HG03457 (cell line): ENCODE results near the gene DNAJC7.
"Not testable (repeated sequence)": the region's sequence is repeated elsewhere in the genome, so short reads cannot be mapped to it uniquely, and the experiment has no call there.

Experiments used
- ATAC-seq: cut with Tn5 transposase; IDR thresholded peaks from one replicate; pipeline ENCODE4 v1.9.1; 2021; ENCODE audit warnings: moderate number of reproducible peaks; ENCODE audit not compliant: unreplicated experiment

Gene DNAJC7

DNA sequence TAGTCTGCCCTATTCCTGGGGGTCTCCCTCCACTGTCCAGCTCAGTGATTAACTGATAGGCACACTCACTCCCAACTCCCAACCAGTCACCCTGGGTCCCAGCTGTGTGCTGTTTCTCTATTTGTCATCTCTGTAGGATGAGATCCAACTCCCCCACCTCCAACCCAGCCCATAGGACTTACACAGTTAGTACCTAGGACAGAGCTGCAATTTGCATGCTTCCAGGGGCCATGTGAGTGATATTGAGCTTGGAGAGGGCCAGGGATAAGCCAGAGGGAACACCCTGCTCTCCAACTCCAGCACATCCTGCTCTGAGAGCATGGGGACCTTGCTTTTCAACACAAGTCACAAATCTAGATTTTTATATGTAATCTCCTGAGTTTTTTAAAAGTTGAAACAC lies 24.4 kb upstream of the DNAJC7 start:
- no peak for ATAC-seq

DNA sequence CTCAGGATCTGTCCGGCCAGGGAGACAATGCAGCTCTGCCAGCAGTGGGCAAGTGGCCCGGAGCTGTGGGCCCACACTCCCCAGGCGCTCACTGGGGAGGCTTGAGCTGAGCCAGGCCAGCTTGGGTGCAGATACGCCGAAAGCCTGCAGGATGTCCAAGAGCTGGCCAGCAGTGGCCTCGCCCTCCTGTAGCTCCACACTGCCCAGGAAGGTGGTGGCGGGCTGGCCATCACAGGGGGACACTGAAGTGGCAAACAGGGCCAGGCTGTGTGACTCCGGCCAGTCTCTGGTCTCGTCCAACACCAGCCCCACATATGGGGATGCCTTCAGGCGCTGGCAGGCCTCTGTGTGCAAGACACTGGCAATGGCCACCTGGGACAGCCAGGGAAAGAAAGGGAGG lies 23.6 kb upstream of the DNAJC7 start:
- no peak for ATAC-seq

DNA sequence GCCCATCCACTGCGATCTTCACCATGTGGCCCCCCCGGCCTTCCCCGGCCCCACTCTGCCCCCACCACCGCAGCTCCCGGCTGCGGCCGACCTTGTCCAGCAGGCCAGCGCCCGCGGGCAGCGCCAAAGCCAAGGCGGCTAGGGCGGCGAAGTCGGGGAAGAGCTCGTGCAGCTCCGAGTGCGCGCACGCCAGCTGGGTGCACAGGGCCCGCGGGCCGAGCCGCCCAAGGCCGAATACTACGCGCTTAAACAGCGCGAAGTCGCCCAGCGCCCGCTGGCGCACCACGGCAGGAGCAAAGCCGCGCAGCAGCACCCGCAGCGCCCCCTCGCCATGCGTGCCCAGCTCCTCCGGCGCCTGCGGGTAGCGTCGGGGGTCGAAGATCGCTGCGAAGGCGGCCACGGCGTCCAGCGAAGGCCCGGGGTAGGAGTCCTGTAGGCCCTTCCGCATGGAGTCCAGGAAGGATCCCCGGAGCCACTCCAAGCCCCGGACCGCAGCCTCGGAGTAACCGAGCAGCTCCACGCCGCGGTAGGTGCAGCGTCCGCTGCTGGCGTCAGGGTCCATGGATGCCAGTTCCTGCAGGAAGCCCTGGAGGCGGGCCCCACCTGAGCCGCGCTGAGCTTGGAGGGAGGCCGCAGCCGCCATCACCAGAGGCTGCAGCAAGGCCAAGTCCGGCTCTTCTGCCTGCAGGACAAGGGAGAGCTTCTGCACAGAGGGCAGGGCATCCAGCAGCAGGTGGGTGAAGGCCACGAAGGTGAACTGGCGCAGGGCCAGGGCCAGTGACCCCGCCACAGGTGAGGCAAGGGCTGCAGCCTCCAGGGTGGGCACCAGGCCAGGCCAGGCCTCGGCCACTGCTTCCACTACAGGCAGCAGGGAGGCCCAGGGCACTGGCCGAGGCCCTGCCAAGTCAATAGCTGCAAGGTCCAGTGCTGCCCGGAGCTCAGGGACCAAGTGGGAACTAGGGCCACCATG lies 22.8 kb upstream of the DNAJC7 start:
- no peak for ATAC-seq

DNA sequence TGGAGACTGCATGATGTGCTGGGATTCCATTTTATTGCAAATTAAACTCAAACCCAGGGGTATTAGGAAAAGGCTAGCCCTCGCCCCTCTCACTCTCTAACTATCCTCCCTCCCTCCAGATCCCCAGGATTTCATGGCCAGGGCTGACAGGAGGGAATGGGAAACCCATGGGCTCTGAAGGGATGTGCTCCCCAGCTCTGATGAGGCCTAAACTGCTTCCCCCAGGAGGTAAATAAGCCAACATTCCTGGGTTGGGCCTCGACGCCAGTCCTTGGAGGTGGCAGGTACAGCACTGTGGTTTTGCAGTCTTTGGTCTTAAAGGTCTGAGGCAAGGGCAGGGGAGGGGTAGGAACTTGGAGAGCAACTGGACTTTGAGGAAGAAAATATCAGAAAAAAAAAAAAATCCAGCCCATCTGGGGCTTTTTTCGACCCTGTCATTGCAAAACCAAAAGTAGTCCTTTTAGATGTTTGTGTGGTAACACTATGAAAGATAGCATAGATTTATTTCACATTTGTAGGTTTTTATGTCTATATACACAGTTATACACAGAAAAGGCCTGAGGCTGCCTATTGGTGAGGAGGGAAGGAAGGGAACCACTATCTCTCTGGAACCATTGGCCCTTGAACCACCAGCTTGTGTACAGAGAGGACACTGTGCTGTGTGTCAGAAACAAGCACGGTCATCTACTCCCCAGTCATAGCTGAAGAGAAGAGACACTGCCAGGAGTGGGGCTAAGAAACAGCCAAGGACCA lies 21.2 kb upstream of the DNAJC7 start:
- ATAC-seq = no peak

DNA sequence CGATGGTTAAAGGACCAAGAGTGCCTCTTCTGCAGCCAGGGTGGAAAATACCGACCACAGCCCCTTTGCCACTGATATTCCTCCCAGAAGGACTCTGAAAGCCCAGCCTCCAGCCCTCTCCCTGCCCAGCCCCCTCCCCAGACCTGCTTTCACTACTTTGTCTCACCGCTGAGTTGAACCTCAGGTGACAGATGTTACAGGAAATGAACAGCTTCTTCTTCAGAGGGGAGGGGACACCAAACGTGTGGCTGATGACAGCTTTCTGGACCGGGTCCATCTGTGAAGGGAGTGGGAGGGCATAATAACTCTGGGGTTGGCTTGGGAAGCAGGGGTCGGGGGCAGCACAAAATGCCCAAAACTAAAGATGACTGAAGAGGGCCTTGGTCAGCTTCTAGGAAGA lies 16.8 kb upstream of the DNAJC7 start:
- no peak for ATAC-seq

DNA sequence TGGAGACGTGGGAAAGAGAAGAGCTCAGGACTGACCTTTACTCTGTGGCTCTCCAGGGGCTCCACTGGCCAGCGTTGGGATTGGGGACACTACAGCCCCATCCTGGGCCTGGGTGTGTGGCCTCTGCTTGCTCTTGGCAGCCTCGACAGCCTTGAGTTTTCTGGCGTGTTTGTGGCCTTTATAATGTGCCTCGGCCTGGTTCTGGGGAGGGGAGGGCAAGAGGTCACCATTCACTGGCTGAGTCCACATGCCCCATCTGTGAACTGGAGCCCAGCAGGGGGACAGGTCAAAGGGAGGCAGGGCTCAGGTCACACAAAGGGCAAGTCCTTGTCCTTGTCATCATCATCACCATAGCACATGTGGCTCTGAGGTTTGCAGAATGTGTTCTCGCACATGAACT lies 14.3 kb upstream of the DNAJC7 start:
- no peak for ATAC-seq

DNA sequence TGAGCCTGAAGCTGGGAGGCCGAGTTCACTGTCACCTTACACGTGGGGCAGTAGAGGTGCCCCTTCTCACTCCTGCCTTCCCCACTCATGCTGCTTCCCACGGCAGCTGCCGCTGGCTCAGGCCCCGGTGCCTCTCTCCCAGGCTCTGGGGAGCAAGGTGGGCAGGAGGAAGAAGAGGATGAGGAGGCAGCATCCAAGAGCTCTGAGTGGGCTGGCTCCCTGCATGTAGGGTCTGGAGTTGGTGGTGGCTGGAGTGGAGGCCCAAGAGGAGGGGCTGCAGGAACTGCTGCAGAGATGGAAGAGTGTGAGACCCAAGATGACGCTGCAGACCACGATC lies 11.5 kb upstream of the DNAJC7 start:
- no peak for ATAC-seq

DNA sequence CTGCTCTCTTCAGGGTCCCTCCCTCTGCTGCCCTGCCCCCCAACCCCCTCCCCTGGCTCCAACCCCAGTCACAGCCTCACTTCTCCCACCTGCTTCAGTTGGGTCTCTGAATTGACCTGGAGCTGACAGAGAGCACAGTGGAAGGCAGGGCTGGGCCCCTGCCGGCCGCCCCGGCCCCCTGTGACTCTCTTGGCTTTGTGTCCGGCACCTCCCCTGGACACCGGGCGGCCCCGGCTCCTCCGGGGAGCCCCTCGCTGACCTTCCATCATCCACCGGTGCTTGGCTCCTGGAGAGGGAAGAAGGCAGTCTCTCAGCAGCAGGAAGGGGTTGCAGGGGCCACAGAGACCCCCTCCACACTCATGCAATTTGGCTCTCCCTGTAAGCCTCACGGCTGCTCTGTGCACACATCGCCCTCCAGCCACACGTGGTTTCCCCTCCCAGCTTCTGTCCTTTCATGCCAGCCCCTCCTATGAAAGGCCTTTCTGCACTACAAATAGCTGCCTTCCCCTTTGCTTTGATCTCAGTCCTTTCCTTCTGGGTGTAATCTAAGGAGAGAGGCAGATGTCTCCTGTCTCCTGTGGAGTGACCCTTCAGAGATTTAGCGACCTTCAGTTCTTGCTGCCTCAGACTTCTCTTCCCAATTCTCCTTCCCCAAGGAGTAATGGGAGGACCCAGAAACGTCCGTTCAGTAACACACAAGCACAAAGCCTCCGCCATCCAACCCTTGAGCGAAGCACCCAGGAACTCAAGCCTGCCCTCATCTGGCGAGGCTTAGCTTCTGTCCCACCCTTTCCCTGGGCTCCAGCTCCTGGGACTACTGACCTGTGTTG lies 10.9 kb upstream of the DNAJC7 start:
- ATAC-seq = no peak

DNA sequence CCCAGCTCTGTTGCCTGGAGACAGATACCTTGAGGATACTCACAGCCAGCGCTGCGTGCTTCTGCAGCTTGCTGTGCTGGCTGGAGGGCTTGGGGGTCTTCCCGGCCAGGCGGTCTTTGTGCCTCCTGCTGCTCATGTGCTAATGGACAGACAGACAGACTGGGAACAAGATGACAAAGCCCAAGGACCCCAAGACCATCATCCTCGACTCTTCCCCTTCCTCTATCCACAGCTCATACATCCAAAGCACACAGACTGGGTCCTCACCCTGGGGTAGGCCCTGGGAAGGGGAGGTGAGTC lies 10.3 kb upstream of the DNAJC7 start:
- no peak for ATAC-seq

DNA sequence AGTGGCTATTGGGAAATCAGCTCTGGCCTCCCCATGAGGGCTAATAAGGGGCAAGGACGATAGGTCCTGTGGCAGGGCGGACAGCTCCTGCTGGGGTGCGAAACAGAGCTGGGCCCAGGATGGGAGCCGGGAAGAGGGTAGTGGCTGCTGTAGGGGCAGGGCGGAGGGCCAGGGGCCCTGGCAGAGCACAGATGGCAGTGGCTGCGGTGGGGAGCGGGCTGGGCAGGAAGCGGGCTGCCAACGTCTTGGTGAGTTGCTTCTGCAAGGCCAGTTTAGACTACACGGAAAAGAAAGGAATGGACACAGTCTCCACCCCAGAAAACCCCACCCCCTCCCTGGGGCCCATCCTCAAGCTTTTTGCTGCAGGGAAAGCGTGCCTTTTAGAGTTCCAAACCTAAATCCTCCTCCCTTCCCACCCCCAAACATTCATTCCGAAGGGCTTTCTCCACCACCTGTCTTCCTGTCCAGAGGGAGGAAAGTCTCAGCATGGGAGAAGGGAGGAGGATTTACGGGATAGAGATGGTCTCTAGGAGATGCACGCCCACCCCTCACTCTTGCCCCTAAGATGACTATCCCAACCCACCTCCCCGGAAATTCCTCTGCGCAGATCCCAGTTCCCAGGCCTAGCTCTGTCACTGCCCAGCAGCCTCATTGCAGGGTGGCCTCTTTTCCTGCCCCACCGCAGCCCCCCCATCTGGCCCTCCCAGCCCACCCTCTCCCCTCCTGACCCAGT lies 9.8 kb upstream of the DNAJC7 start:
- ATAC-seq = no peak

DNA sequence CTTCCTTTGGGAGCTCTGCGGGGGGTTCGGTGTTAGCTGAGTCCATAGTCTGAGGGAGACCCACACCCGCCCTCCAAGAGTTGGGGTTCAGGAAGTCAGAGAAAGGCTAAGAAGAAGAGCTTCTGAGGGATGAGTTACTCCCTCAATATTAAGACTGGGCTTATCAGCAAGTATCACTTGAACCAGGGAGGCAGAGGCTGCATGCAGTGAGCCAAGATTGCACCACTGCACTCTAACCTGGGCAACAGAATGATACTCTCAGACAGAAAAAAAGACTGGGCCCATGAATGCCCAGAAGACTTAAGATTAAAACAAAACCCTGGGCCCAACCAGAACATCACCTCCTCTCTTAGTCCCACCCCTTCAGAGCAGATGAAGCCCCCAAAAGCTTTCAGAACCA lies 8.7 kb upstream of the DNAJC7 start:
- no peak for ATAC-seq

DNA sequence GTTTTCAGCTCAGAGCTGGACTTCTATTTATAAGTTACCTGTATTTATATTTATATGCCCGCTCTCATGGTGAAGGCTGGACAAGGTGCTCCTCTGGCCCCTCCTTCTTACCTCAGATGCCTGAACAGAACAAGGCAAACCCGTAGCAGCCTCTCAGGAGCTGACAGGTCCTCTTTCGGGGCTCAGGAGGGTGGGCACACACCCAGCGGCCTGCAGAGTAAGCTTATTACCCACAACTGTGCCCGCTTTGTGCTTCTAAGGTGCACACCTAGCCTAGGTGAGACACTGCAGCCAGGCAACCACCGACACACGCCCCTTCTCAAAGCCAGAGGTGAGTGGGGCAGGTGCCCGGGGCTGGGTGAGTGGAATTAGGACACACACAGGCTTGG lies 7.9 kb upstream of the DNAJC7 start:
- ATAC-seq = no peak

DNA sequence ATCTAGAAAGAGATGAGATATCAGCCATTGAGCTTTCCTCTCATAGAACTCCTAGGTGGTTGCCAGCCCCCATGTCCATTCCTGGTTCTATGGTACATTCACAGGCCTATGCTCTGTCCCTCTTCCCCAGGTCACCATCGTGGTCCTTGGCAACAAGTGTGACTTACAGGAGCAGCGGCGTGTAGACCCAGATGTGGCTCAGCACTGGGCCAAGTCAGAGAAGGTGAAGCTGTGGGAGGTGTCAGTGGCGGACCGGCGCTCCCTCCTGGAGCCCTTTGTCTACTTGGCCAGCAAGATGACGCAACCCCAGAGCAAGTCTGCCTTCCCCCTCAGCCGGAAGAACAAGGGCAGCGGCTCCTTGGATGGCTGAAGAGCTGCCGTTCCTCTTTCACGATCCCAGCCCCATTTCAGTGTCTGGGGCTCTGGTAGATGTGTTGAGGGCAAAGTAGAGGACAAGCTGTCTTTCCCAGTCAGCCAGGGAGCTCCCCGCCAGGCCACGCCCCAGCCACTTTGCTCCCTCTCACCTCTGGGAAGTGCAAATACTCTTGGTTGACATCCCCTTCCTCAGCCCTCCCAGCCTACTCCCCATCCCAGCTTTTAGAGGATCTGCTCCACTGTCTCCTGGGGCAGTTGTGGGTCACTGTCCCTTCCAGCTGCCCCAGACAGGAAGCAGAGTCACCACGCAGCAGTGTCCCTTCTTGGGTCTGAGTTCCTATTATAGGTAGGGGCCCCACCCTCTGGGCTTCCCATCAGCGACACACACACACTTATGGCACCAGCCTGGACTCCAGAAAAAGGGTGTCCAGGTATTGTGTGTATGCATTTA lies 6.5 kb upstream of the DNAJC7 start:
- no peak for ATAC-seq

DNA sequence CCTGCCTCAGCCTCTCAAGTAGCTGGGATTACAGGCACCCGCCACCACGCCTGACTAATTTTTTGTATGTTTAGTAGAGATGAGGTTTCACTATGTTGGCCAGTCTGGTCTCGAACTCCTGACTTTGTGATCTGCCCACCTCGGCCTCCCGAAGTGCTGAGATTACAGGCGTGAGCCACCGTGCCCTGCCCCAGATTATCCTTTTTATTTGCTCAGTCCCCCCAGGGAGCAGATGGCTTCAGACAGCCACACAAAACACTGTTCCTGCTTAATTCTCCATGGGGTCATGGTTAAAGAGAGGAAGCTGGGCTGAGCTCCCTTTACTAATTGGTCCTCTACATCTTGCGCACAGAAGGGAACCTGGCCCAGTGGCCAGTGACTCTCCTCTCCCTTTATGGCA lies 3.6 kb upstream of the DNAJC7 start:
- ATAC-seq = not testable (repeated sequence)

DNA sequence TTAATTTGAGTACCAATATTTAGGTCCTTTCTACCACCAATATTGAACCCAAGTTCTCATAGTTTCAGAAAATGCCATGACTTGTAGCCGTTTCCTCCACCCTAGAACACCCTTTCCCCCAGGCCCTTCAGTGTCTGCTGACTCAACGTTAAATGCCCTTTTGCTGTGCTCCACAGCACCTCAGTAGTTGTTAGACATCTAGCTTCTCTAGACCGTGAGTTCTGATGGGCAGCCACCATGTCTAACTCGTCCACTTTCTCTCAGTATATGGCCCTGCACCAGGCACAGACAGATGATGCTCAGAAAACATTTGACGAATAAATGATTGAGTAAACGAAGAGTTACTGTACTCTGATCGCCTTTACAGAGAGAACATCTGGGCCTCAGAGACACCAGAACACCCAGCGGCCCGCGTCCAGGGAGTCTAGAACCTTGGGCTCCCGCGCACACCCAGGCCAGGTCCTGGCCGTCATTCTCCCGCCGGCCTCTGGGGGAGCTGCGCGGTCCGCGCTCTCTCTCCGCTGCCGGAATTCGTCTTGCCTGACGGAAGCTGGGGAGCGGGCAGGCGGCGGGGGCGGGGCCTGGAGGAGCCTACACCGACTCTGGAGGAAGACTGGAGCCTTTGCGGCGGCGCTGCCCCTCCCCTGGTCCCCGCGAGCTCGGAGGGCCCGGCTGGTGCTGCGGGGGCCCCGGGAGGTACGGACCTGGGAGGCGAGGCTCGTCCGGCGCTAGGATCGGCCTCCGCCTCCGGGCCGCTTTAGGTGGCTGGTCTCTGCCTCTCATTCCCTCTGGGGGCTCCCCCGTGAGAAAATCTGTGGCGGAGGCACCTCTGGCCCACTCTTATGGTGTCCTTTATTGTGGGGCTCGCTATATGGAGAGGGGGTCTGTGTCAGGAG lies 2.5 kb upstream of the DNAJC7 start, which contains the start of gene NKIRAS2:
Gene NKIRAS2 (plus strand): TSS at position 582 of the 896 bp plus-strand sequence. CDS start 1,488 bp downstream, outside the sequence.
- ATAC-seq = no peak

DNA sequence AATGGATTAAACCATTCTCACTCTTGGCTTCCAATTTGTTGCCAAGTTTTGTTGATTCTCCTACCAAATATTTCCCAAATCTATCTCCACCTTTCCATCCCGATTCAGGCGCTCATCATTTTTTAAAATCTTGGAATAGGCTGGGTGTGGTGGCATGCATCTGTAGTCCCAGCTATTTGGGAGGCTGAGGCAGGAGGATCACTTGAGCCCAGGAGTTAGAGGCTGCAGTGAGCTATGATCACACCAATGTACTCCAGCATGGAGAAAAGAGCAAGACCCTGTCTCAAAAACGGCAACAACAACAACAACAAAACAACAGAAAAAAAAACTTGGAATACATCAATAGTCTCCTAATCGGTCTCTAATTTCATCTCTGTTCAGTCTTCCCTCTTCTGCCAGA lies 1.7 kb upstream of the DNAJC7 start:
- ATAC-seq = no peak

DNA sequence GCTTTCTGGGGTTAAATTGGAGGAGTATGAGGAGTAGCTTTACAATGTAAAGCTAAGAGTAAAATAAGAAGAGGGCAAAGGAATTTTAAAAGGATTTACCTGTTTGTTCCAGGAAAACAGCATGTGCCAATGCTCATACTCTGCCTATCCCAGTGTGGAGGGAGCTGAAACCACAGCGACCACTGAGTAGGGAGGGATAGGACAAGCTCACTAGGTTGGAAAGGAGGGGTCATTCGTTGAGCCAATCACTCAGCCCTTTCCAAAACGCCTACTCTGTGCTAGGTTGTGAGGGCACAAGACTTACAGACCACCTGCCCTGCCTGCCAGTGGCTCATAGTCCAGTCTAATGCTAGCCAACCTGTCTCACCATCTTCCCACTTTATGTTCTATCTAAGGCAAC lies 1.1 kb upstream of the DNAJC7 start:
- ATAC-seq = no peak

DNA sequence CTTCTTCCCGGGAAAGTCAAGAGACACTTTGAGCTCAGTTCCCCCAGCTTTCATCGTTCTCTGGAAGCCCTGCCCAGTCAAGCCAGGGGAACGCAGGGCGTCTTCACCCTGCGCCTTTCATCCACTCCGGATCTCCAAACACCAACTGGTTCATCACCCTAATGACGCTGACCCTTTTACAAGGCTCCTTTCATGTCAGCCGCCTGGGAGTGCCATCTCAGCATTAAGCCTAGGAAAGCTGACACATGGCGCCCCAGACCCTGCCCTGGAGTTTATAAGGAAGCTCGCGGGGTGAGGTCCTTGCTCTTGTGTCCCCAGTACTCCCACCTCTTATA lies 594 bp upstream of the DNAJC7 start:
- ATAC-seq = no peak

DNA sequence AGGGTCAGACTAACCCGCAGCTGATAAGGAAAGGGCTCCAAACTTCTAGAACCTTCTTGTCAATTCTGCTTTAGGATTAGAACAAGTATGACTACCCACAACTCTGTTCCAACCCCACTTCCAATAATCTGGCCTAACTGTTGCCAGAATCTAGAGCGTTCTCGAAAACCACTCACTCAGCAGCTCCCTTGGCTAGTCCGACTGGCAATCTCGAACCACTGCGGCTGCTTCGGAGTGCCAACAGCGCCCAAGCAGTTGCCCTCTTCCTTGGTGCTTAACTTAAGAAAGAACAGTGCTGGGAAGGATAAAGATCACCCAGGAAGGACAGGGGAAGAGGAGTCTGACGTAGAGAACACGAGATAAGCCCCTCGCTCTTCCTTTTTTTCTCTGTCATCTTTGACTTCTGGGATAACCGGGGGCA lies 818 bp downstream of the DNAJC7 start:
- no peak for ATAC-seq
